Body of pancreas (tissue), 4 donors: ENCODE measurements around the gene TMEM129. TPM values are rescaled to one million over a fixed set of nuclear protein-coding genes. Genes with fewer than 3 reads are reported as not detected.

Source experiments
- ATAC-seq: fragments of 150-250 bp; one replicate; pipeline ENCODE4 v1.9.1; 2016
- DNase-seq, 4 donors: peaks; one replicate each; pipeline ENCODE4 v3.0.0-alpha.2; 2019
- H3K27ac ChIP-seq, 4 donors: fragments of 200-600 bp; sonication (generic); 1 replicate in 3 of 4; 2 replicates in 1 of 4; pipeline versions ENCODE4 v1.5.1 to v1.6.1; 2016 to 2019; ENCODE audit warnings: mild to moderate bottlenecking in 1 of 4, mixed read lengths in 1 of 4, moderate library complexity in 1 of 4
- H3K27me3 ChIP-seq, 2 donors: fragments of 200-600 bp; sonication (generic); one replicate each; pipeline ENCODE4 v1.6.0; 2016; ENCODE audit warnings: mild to moderate bottlenecking in 1 of 2
- H3K36me3 ChIP-seq, 2 donors: fragments of 200-600 bp; sonication (generic); replicated peaks in 1 of 2; 2 replicates each; pipeline ENCODE4 v1.5.1; 2016; ENCODE audit warnings: low read depth in 2 of 2; ENCODE audit not compliant: insufficient read depth in 1 of 2
- H3K4me1 ChIP-seq: fragments of 200-600 bp; sonication (generic); one replicate; pipeline ENCODE4 v1.6.0; 2016
- H3K4me3 ChIP-seq, 2 donors: fragments of 200-600 bp; sonication (generic); 1 replicate in 1 of 2; 2 replicates in 1 of 2; pipeline ENCODE4 v1.5.1; 2016 to 2019
- H3K9me3 ChIP-seq, 3 donors: fragments of 200-600 bp; sonication (generic); 1 replicate in 2 of 3; 2 replicates in 1 of 3; pipeline ENCODE4 v1.5.1; 2016
- POLR2A ChIP-seq, 3 donors: fragments of 450-650 bp; IDR thresholded peaks; one replicate each; pipeline ENCODE4 v1.6.1; 2016; ENCODE audit warnings: antibody characterized with exemption in 3 of 3, mild to moderate bottlenecking in 2 of 3
- WGBS, 2 donors: methylation state at CpG; one replicate each; pipeline ENCODE4 v1.1.5; 2017; 5-methylcytosine and 5-hydroxymethylcytosine counted together
- intact Hi-C: fragments of 100-400 bp; cut with DNase I; formaldehyde crosslinking; loops from one replicate; pipeline ENCODE4 v1.15.1; 2023
- total RNA-seq, 2 donors: library from RNA; depleted of rRNA; stranded (reverse); fragments of >200 nt; gene quantifications; one replicate each; pipeline ENCODE4 v1.1.0, GENCODE V29; 2016
- TF ChIP-seq, protein P1 (sequence below), 7 experiments: fragments of 450-650 bp in 4 of 7; fragments of 200-600 bp in 3 of 7; sonication (generic) in 3 of 7; IDR thresholded peaks; one replicate each; pipeline ENCODE4 v1.5.1; 2016 to 2019; ENCODE audit warnings: antibody characterized with exemption in 7 of 7

Gene TMEM129
- total RNA-seq, 2 donors from 2014 or later, result 26.7 to 53.1 TPM

DNA sequence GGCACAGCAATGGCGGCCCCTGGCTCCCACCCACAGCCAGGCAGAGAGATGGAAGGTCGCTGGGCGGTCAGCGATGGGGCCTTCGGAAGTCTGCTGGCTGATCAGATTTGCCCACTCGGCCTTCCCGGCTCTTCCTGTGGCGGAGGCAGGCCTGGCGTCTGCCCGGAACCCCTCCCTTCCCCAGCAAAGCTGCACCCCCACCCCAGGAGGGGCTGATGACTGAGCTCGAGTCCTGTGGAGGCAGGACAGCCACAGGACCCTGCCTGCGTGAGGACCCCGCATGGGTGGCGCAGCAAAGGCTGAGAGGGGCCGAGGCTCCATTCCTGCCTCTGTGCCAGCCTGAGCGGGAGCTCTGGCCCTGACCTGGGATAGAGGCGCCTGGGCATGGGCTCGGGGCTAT, 35.0 kb upstream of the TMEM129 start:
- intact Hi-C loops, result no loop called here
- peaks cover 25% of the 10 kb centered on the region for H3K4me1 ChIP-seq
- H3K27ac ChIP-seq, result no peak overlapping the region
- ATAC-seq (no peak), DNase-seq (no peak)
- H3K27me3 ChIP-seq, result no peaks in the 10 kb centered on the region
- TF ChIP-seq POLR2A (IDR thresholded peaks at IDR 0.05), result no peak
- H3K9me3 ChIP-seq, result no peaks in the 10 kb centered on the region
- H3K4me3 ChIP-seq, result no peak overlapping the region
- 66% methylated on average over 13 of the region's 18 CpGs; no CpG with 5 or more reads in 1 of the 2 donors for WGBS, 2 donors
- no peaks in the 10 kb centered on the region for H3K36me3 ChIP-seq

DNA sequence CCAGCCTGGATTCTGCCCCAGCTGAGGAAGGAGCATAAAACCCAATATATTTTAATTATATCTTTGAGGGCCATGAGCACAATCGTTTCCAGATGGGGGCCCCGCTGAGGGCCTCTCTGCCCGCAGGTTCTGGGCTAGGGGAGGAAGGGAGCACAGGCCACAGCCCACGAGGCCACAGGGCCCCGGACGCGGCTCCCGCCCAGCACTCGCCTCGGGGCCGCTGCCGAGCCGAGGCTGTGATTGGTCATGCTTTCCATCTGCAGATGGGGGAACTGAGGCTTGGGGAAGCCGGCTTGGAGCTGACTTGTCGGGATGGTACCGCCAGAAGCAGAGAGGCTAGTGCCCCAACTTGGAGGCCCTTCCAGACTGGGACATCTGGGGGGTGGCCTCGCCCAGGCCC, 34.2 kb upstream of the TMEM129 start:
- WGBS, 2 donors, result 83 to 87% methylated on average over 3 to 17 of the region's 17 CpGs
- no peak for DNase-seq
- no peak for ATAC-seq
- intact Hi-C loops, result no loop called here
- Histone ChIP-seq H3K27ac (no peak overlapping the region), H3K4me1 (peaks cover 25% of the 10 kb centered on the region), H3K9me3 (no peaks in the 10 kb centered on the region), H3K27me3 (no peaks in the 10 kb centered on the region), H3K4me3 (no peak overlapping the region), H3K36me3 (no peaks in the 10 kb centered on the region)
- no peak for TF ChIP-seq POLR2A (IDR thresholded peaks at IDR 0.05)
- TF ChIP-seq, protein P1, sequence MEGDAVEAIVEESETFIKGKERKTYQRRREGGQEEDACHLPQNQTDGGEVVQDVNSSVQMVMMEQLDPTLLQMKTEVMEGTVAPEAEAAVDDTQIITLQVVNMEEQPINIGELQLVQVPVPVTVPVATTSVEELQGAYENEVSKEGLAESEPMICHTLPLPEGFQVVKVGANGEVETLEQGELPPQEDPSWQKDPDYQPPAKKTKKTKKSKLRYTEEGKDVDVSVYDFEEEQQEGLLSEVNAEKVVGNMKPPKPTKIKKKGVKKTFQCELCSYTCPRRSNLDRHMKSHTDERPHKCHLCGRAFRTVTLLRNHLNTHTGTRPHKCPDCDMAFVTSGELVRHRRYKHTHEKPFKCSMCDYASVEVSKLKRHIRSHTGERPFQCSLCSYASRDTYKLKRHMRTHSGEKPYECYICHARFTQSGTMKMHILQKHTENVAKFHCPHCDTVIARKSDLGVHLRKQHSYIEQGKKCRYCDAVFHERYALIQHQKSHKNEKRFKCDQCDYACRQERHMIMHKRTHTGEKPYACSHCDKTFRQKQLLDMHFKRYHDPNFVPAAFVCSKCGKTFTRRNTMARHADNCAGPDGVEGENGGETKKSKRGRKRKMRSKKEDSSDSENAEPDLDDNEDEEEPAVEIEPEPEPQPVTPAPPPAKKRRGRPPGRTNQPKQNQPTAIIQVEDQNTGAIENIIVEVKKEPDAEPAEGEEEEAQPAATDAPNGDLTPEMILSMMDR (IDR thresholded peaks at IDR 0.05), result no peak

DNA sequence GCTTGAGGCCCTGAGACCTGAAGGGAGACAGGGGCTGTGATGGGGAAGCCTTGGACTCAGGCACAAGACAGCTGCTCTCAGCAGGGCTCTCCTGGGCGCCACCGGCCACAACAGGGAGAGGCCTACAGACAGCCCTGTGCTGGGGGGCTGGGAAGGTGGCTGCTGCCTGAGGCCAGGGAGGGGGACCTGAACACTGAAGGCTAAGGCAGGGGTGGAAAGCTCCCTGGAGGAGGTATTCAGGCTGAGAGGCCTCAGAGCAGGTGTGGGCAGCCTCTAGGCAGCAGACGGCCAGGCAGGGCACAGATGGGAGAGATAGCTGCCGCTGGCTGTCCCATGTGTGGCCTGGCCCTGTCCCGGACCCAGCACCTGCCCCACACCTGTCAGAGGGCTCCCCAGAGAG, 33.2 kb upstream of the TMEM129 start:
- Histone ChIP-seq H3K27ac (peak overlapping the region in 3 of 4 donors; percentile 0 to 70 (median 62)), H3K9me3 (no peaks in the 10 kb centered on the region), H3K4me3 (no peak overlapping the region), H3K27me3 (no peaks in the 10 kb centered on the region), H3K4me1 (peaks cover 25% of the 10 kb centered on the region), H3K36me3 (no peaks in the 10 kb centered on the region)
- no peak for ATAC-seq
- WGBS, 2 donors, result 79 to 90% methylated on average over 5 of the region's 5 CpGs
- no peak for DNase-seq
- TF ChIP-seq POLR2A (IDR thresholded peaks at IDR 0.05), result no peak
- TF ChIP-seq, protein P1 (IDR thresholded peaks at IDR 0.05), result no peak
- intact Hi-C loops, result loop anchor here (5.0 kb wide), 2 partner anchors 48 to 143 kb away; no protein-coding TSS in a partner anchor

- DNase-seq (peak in 3 of 4 donors; percentile 29 to 47 (median 43)), ATAC-seq (peak; percentile 45)
- Histone ChIP-seq H3K4me1 (peaks cover 25% of the 10 kb centered on the region), H3K27me3 (no peaks in the 10 kb centered on the region), H3K9me3 (no peaks in the 10 kb centered on the region), H3K27ac (peak overlapping the region in 3 of 4 donors; percentile 0 to 70 (median 62)), H3K4me3 (no peak overlapping the region), H3K36me3 (no peaks in the 10 kb centered on the region)
- intact Hi-C loops, result loop anchor here (5.0 kb wide), 2 partner anchors 48 to 143 kb away; no protein-coding TSS in a partner anchor
- TF ChIP-seq POLR2A (IDR thresholded peaks at IDR 0.05), result no peak
- TF ChIP-seq, protein P1 (IDR thresholded peaks at IDR 0.05), result no peak
- 69 to 77% methylated on average over 3 to 12 of the region's 15 CpGs for WGBS, 2 donors
Measured at GRCh38 chr4:1753697-1754311, 32.7 kb upstream of the TMEM129 start.

DNA sequence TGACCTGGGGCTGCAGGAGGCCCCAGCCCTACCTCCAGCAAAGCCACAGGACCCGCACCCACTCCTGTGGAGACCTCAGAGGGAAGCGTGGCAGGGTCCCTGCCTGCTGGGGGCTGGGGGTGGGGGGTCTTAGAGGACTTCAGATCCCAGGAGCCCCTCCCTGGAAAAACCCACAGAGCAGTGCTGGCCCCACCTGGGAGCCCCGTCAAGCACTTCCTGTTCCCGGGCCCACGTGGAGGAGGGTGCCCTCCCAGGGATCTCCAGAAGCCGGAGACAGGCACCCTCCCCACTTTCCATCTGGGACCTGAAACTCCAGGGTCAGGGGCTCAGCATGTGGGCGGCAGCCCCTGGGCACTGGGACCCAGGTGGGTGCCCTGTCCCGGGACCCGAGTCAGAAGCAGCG, 32.2 kb upstream of the TMEM129 start:
- H3K9me3 ChIP-seq, result no peaks in the 10 kb centered on the region
- DNase-seq, result no peak
- TF ChIP-seq POLR2A (IDR thresholded peaks at IDR 0.05), result no peak
- TF ChIP-seq, protein P1 (IDR thresholded peaks at IDR 0.05), result no peak
- intact Hi-C loops, result loop anchor here (5.0 kb wide), 2 partner anchors 49 to 144 kb away; no protein-coding TSS in a partner anchor
- H3K36me3 ChIP-seq, result no peaks in the 10 kb centered on the region
- WGBS, 2 donors, result 74% methylated on average over 9 of the region's 10 CpGs; no CpG with 5 or more reads in 1 of the 2 donors
- ATAC-seq, result no peak
- peaks cover 29% of the 10 kb centered on the region for H3K4me1 ChIP-seq
- no peak overlapping the region for H3K4me3 ChIP-seq
- peak overlapping the region in 3 of 4 donors; percentile 0 to 70 (median 62) for H3K27ac ChIP-seq
- no peaks in the 10 kb centered on the region for H3K27me3 ChIP-seq
